Left lung (tissue), 10 donors: ENCODE measurements around the gene FPR1. TPM values are rescaled to one million over a fixed set of nuclear protein-coding genes. Genes with fewer than 3 reads are reported as not detected.

Source experiments
- ATAC-seq: fragments of 200-7000 bp; cut with Tn5 transposase; one replicate; pipeline ENCODE4 v1.9.1; 2020; ENCODE audit warnings: moderate library complexity
- DNase-seq, 4 donors: peaks; one replicate each; pipeline ENCODE4 v3.0.0-alpha.2; 2013 to 2020
- H3K27ac ChIP-seq, 2 donors: fragments of 200-600 bp; sonication (generic) in 1 of 2; one replicate each; pipeline versions ENCODE4 v1.5.0 to v1.8.0; 2020 to 2021
- H3K27me3 ChIP-seq, 2 donors: fragments of 200-600 bp; sonication (generic) in 1 of 2; one replicate each; pipeline versions ENCODE4 v1.5.0 to v1.8.0; 2020 to 2021
- H3K36me3 ChIP-seq, 2 donors: fragments of 200-600 bp; sonication (generic) in 1 of 2; one replicate each; pipeline versions ENCODE4 v1.5.0 to v1.8.0; 2020 to 2021
- H3K4me1 ChIP-seq, 2 donors: fragments of 200-600 bp; one replicate each; pipeline ENCODE4 v1.8.0; 2021
- H3K4me3 ChIP-seq, 2 donors: fragments of 200-600 bp; sonication (generic) in 1 of 2; one replicate each; pipeline versions ENCODE4 v1.5.0 to v1.8.0; 2020 to 2021; ENCODE audit warnings: mild to moderate bottlenecking in 1 of 2
- H3K9me3 ChIP-seq, 2 donors: fragments of 200-600 bp; sonication (generic) in 1 of 2; one replicate each; pipeline versions ENCODE4 v1.5.0 to v1.8.0; 2020 to 2021
- CTCF ChIP-seq, 2 donors: fragments of 200-600 bp; sonication (generic) in 1 of 2; IDR thresholded peaks; one replicate each; pipeline versions ENCODE4 v1.5.0 to v1.8.0; 2021; ENCODE audit warnings: antibody characterized with exemption in 2 of 2
- intact Hi-C, 2 donors: fragments of 100-400 bp; cut with DNase I; formaldehyde crosslinking; loops; one replicate each; pipeline versions ENCODE4 v1.11.2 to v1.14.2; 2022
- polyA plus RNA-seq, 6 donors: library from polyadenylated mRNA; unstranded; fragments of 120-200 nt; gene quantifications; one replicate each; pipeline ENCODE4 v1.2.1, GENCODE V29; 2013; ENCODE audit not compliant: insufficient read length in 6 of 6
- total RNA-seq, 2 donors: library from RNA; stranded (reverse); fragmentation: NEBNext Ultra II Directional; extraction: Animal tissue kit (Norgen Biotek cat#: 25700); gene quantifications; one replicate each; pipeline ENCODE4 v1.2.1, GENCODE V29; 2021
- donor health status: DM: no; HTN: yes; CAD: no.
- donor health status: DM: no; HTN: no; CAD: no.

The FPR1 gene
- total and polyA plus RNA-seq, 8 donors = 1.6 to 193 (median 2.2) TPM

DNA sequence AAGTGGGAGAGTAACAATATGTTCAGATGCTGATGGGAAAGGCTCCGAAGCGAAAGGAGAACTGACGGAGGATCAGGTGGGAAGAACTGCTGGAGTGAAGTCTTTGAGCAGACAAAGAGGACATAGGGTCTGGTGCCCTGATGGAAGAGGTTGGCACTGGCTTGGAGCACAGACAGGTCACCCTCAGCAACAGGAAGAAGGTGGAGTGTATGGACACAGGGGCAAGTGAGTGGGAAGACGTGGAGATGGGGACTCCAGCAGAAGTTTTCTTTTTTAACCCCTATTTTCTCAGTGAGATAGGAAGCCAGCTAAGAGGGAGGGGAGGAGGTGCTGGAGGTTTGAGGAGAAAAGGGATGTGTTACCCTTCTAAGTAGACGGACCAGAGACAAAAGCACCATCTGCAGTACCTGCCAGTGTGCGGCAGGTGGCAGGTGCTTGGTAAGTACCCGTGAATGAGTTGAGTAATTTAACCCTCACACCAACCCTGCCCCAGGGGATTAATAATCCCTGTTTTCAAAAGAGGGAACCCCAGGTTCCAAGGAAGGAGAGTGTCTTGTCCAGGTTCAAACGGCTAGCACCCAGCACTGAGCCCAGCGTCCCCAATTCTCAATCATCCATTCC is 39.1 kb downstream of the FPR1 start:
- no peak for DNase-seq
- H3K4me1 ChIP-seq = no peaks in the 10 kb centered on the region
- no peaks in the 10 kb centered on the region for H3K9me3 ChIP-seq
- peaks cover 0 to 21% of the 10 kb centered on the region in 2 donors for H3K27me3 ChIP-seq
- ATAC-seq = peak; percentile 58
- intact Hi-C loops = no loop called here
- H3K27ac ChIP-seq = no peak overlapping the region
- no peak overlapping the region for H3K4me3 ChIP-seq
- no peaks in the 10 kb centered on the region for H3K36me3 ChIP-seq
- no peak for TF ChIP-seq CTCF (IDR thresholded peaks at IDR 0.05)

DNA sequence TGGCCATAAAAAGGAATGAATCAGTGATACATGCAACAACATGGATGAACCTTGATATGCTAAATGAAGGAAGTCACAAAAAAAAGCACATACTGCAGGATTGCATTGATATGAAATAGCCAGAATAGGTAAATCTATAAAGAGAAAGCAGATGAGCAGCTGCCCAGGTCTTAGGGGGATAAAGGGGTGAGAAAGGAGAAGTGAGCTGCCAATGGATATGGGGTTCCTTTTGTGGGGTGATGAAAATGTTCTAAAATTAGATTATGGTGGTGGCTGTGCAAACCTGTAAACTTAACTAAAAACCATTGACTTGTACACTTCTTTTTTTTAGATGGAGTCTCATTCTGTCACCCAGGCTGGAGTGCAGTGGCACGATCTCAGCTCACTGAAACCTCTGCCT is 40.0 kb downstream of the FPR1 start:
- no peaks in the 10 kb centered on the region for H3K4me1 ChIP-seq
- intact Hi-C loops = no loop called here
- peaks cover 0 to 12% of the 10 kb centered on the region in 2 donors for H3K27me3 ChIP-seq
- no peak for TF ChIP-seq CTCF (IDR thresholded peaks at IDR 0.05)
- H3K36me3 ChIP-seq = peaks cover 0 to 9% of the 10 kb centered on the region in 2 donors
- no peak overlapping the region for H3K27ac ChIP-seq
- no peak for DNase-seq
- no peak for ATAC-seq
- no peaks in the 10 kb centered on the region for H3K9me3 ChIP-seq
- H3K4me3 ChIP-seq = no peak overlapping the region

- Histone ChIP-seq H3K27me3 (no peaks in the 10 kb centered on the region), H3K9me3 (no peaks in the 10 kb centered on the region), H3K27ac (no peak overlapping the region), H3K4me3 (no peak overlapping the region), H3K4me1 (peaks cover 0 to 3% of the 10 kb centered on the region in 2 donors), H3K36me3 (peaks cover 0 to 24% of the 10 kb centered on the region in 2 donors)
- intact Hi-C loops = no loop called here
- DNase-seq = no peak
- ATAC-seq = no peak
- no peak for TF ChIP-seq CTCF (IDR thresholded peaks at IDR 0.05)
Observed at GRCh38 chr19:51710163-51710562, 41.5 kb downstream of the FPR1 start.

DNA sequence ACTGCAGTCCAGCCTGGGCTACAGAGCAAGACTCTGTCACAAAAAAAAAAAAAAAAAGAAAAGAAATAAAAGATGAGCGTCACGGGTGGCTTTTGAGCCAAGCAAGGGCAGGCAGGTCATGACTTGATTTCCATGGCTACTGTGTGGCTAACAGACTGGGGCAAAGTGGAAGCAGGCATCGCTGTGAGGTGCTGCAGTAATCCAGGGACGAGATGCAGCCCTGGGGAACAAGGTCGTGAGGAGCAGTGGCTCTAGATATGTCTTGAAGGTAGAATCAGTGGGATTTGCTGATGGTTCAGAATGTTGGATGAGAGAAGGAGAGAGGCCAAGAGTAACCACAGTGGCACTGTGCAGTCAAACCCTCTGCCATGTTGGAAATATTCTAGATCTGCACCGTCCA is 42.1 kb downstream of the FPR1 start:
- H3K9me3 ChIP-seq = no peaks in the 10 kb centered on the region
- TF ChIP-seq CTCF (IDR thresholded peaks at IDR 0.05) = no peak
- H3K4me1 ChIP-seq = peaks cover 4 to 7% of the 10 kb centered on the region in 2 donors
- no peak overlapping the region for H3K4me3 ChIP-seq
- no peak for DNase-seq
- intact Hi-C loops = no loop called here
- no peak overlapping the region for H3K27ac ChIP-seq
- no peak for ATAC-seq
- no peaks in the 10 kb centered on the region for H3K27me3 ChIP-seq
- peaks cover 0 to 25% of the 10 kb centered on the region in 2 donors for H3K36me3 ChIP-seq

GRCh38 chr19:51708811-51709210 is 42.9 kb downstream of the FPR1 start:
- no peak overlapping the region for H3K4me3 ChIP-seq
- ATAC-seq = no peak
- no peak for DNase-seq
- peaks cover 4 to 7% of the 10 kb centered on the region in 2 donors for H3K4me1 ChIP-seq
- no peaks in the 10 kb centered on the region for H3K27me3 ChIP-seq
- H3K27ac ChIP-seq = no peak overlapping the region
- intact Hi-C loops = no loop called here
- peaks cover 0 to 25% of the 10 kb centered on the region in 2 donors for H3K36me3 ChIP-seq
- H3K9me3 ChIP-seq = no peaks in the 10 kb centered on the region
- TF ChIP-seq CTCF (IDR thresholded peaks at IDR 0.05) = no peak
